GM21529 (cell line): Measurements from ENCODE around the gene MRC1.

ENCODE experiments used
- ATAC-seq: cut with Tn5 transposase; IDR thresholded peaks from one replicate; pipeline ENCODE4 v1.9.1; 2021; ENCODE audit not compliant: unreplicated experiment

Gene MRC1

DNA sequence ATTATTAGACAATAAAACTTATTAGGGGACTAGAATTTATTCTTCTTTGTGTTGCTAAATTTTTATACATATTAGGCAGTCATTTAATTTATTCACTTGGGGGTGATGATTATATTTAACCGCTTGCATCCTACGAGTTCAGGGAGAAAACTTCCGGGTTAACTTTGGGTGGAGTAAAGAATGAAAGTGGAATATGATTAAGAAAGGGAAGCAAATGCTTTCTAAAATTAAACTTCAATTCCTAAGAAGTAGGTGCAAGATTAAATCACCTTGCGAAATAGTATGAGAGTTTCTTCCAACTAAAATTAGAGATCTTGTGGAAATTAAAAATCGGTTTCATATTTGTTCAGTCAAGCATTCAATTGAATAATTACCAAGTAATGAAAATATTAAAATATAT lies 33.5 kb downstream of the MRC1 start:
- ATAC-seq: no peak

GRCh38 chr10:17847585-17848296 lies 38.6 kb downstream of the MRC1 start:
- no peak for ATAC-seq

DNA sequence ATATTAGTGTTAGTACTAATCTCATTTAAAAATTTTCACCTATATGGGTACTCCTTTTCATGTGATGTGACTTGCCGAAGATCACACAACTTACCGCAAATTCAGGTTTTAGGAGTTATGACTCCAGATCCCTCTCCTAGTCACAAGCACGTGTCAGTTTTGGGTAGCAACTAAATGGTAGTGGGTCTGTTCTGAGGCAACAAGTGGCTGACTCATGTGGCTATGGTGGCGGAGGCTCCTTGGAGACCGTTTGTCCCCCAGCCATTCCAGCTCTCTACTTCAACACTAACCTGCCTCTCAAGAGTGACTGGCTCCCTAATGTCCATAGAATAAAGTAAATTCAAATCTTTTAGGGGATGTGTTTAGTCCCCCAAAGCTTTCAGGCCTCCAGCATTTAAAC lies 39.5 kb downstream of the MRC1 start:
- ATAC-seq: no peak

- ATAC-seq: no peak
Measured at GRCh38 chr10:17850501-17850900, 41.4 kb downstream of the MRC1 start.

GRCh38 chr10:17851611-17852010 lies 42.5 kb downstream of the MRC1 start:
- no peak for ATAC-seq

DNA sequence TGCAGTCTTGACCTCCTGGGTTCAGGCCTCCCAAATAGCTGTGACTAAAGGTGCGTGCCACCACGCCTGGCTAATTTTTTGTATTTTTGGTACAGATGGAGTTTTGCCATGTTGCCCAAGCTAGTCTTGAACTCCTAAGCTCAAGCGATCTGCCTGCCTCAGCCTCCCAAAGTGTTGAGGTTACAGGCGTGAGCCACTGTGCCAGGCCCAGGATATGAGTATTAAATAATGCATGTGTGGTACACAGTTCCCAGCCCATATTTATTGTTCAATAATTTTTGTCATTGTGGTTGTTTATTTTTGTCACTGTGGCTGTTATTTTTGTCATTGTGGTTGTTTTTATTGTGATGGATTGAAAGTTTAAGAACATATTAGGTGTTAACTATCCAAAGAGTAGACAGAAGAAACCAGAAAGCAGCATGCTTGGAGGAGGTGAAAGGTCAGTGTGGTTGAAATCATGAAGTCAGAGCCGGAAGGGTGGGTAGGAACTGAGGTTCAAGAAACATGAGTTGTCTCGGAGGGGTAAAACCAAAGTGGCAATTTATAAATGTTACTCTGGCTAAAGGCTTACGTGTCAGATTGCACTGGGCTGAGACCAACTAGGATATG lies 45.0 kb downstream of the MRC1 start:
- ATAC-seq: no peak

GRCh38 chr10:17857040-17857439 lies 47.9 kb downstream of the MRC1 start:
- no peak for ATAC-seq

DNA sequence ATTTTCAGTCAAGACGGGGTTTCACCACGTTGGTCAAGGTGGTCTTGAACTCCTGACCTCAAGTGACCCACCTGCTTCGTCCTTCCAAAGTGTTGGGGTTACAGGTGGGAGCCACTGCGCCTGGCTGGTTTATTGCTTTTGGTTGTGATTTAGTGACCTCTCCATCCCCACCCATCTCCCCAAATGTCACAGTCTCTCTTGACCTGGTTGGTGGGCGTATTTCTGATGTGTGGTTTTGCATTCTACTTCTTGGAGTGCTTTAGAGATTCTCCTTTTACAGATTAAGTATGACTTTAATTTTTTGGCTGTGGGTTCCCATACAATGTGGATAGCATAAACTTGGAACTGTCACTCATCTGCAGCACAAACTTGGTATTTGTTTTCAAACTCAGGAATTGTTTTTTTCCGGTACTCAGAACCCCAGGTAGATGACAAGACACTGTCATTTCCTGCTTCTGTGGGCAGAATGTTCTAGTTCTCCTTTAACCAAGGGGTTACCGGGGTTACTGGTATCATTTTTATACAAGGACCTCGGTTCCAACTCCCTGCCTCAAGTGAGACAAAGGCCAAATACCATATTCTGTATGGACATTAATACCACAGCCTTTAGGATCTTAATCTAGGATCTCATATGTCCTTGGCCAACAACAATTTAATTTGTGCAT lies 50.5 kb downstream of the MRC1 start:
- ATAC-seq: no peak

- ATAC-seq: no peak
Measured at GRCh38 chr10:17861760-17862159, 52.6 kb downstream of the MRC1 start.

DNA sequence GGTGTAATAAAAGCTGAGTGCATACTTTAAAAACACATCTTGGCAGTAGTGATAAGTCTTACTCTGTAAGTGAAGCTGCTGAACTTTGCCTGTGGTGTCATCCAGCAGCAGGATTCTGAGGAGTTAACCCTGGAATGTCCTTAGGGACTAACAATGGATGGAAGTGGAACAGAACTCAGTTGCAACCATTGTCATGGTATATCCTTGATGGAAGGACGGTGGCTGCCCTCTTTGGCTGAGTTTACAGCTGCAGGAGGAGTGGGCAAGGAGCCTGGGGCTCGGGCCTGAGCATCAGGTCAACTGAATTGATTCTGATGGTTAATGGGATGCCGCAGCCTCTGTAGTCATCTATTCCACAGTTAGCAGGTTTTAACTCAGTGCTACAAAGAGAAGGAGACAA lies 56.2 kb downstream of the MRC1 start:
- ATAC-seq: no peak

DNA sequence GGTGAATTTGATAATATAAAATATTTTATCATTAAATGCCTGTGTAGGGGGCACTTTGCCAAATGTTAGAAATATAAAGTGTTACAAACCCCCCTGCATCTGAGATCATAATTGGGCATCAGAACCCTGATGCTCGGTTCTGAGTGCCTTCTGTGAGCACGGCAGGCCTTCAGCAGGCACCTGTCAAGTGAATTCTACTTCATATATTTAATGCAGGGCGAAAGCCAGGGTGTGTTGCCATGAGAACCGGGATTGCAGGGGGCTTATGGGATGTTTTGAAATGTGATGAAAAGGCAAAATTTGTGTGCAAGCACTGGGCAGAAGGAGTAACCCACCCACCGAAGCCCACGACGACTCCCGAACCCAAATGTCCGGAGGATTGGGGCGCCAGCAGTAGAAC lies 57.2 kb downstream of the MRC1 start:
- no peak for ATAC-seq

DNA sequence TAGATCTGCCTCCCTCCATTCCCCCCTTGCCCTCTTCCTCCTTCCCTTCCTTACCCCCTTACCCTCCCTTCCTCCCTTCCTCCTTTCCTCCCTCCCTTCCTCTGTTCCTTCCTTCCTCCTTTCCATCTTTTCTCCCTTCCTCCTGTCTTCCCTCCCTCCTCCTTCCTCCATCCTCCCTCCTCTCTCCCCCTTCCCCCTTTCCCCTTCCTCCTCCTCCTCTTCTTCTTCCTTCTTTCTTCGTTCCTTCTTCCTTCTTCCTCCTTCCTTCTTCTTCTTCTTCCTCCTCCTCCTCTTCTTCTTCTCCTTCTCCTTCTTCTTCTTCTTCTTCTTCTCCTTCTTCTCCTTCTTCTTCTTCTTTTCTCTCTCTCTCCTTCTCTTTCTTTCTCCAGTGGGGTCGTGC lies 57.9 kb downstream of the MRC1 start:
- ATAC-seq: no peak

DNA sequence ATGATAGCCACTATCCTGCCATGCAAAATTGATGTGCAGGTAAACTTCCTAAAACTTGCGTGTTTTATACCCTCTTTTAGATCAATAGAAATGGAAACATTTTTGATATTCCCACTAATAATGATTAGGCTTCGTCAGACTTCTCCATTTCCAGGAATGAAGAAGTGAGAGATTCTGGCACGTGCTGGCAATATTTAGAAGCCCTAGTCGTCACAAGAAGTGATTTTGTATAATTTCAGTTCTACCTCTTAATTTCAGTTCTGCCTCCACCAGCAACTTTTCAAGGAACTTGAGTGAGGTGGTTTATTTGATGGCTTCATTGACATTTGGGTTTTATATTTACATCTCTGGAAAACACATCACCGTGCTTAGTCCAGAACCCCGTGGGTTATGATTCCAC lies 61.9 kb downstream of the MRC1 start:
- no peak for ATAC-seq

DNA sequence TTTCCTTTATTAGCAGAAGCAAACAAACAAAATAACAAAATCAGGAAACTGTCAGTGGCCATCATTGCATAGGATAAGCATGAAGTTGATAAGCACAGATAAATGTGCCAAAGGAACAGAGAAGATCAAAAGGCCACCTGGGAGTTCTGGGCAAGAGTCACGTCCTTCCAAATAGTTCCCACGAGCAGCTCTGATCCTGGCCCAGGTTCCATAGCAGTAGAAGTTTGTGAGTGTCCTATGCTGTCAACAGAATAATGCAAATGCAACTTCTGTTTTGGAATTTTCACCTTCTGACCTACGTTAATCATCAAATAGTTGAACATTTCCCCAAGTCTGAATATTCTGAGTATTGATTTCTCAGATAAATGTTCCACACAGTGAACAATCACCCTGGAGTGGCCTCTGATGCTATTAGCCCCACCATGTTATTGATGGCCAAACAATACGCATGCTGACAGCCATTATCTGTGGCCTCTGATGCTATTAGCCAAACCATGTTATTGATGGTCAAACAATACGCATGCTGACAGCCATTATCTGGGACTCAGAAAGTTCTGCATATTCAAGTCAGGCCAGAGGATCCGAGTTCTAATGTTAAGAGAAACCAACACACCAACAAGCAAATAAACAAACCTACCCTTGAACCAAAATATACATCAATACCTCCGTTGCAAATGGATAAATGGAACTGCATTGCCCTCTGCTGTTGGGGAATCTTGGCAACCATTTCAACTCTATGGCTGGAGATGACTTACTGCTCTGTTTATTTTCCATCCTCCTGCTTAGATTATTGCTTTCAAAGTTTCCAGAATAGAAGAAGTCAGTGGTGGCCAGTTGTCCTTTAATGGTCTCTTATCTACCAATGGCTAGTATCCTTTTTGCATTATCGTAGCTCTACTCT lies 63.3 kb downstream of the MRC1 start:
- ATAC-seq: no peak

DNA sequence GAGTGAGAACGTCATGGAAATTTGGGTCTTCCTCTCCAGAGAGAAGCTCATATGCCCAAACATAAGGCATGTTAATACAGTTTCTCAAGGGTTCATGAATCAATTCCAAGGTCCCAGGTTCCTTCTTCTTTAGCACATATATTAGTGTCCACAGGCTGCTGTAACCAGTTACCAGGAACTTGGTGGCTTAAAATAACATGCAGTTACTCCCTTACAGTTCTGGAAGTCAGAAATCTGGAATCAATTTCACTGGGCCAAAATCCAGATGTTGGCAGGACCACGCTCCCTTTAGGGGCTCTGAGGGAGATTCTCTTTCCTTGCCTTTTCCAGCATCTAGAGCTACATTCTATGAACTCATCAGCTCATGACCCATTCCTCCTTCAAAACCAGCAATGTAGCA lies 64.8 kb downstream of the MRC1 start:
- no peak for ATAC-seq

DNA sequence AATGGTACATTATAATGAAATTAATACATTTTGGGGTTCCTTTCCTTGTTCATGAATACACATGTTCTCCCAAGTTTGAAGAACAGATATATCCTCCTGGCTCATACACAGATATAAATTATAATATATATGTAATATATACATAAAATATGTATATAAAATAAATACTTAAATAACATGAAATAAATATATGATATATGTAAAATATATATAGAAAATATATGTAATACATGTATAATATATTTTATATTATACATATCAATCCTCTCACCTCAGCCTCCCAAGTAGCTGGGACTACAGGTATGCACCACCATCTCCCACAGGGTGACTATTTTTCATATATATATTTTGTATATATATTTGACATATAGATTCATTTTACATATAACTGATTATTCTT lies 68.0 kb downstream of the MRC1 start:
- no peak for ATAC-seq

GRCh38 chr10:17878896-17879295 lies 69.7 kb downstream of the MRC1 start:
- no peak for ATAC-seq

DNA sequence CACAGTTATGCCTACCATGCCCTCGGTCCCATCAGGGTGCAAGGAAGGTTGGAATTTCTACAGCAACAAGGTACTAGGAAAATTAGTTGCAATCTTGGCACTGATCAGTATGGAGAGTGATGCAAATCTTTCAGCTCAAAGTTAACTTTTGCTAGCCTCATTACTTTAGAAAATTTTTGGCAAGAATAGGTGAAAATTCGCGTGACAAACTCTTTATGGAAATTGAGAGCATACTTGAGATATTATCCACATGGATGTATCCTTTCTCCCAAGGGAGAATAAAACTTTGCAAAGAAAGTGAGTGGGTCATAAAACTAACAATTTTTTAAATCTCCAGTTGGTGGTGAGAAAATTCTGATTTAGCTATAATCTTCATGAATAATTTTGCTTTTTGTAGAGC lies 71.5 kb downstream of the MRC1 start:
- ATAC-seq: no peak

DNA sequence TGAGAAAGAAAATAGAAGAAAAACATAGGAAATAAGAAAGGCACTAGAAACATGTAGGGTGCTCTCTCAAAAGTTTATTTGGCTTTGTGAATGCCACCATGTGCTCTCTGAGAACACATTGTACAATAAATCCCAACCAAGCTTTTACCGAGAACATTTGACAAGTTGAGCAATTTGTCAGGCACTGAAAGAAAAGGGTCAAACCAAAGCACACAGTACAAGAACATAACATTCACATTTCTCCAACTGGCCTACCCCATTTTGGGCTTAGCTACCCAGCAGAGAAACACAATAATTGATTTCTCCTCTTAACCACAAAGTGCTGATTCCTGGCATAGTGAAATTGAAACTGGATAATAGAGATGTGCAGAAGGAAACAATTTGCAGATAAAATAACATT lies 73.4 kb downstream of the MRC1 start:
- ATAC-seq: no peak

GRCh38 chr10:17883621-17884020 lies 74.5 kb downstream of the MRC1 start:
- no peak for ATAC-seq

- no peak for ATAC-seq
Measured at GRCh38 chr10:17888189-17888588, 79.0 kb downstream of the MRC1 start.

DNA sequence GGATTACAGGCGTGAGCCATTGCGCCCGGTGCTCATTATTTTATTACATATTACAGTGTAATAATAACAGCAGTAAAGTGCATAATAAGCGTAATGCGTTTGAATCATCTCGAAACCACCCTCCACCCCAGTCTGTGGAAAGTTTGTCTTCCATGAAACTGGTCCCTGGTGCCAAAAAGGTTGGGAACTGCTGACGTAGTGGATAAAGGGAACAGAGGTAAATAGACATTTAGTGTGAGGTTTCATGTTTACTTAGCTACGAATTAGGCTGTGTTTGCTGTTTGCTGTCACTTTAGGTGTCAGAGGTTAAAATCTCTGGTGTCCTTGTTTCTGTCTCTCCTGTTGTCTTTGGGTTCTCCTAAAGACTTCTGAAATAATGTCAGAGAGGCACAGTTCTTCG lies 82.3 kb downstream of the MRC1 start:
- no peak for ATAC-seq
